ENCODE data around the gene TPST2. TPM values are rescaled to one million over a fixed set of nuclear protein-coding genes. Genes with fewer than 3 reads are reported as not detected.

The TPST2 gene
- total and polyA plus RNA-seq, 2 experiments from 2014 or later = 35.1 to 58.3 TPM

DNA sequence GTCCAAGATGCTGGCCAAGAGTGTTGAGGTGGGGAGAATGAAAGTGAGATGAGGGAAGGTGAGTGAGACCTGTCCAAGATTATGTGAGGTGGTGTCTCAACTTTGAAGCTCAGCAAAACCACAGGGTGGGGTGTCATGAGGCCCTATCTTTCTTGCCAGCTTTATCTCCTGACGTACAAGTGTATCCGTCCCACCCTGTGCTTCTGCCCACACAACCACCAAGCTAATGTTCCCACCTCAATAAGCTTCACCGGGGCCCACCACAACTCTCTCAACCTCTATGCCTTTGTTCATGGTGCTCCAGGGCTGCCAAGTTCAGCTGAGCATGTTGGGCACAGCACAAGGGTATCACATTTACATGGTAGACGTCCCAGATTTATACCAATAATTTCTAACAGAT is 7.1 kb upstream of the TPST2 start:
- Histone ChIP-seq H3K4me1 (ENCODE audit: insufficient read depth) (no peaks in the 10 kb centered on the region), H3K4me3 (no peak overlapping the region), H3K36me3 (ENCODE audit: low read depth) (no peaks in the 10 kb centered on the region), H3K9me2 (ENCODE audit: insufficient read depth) (no peaks in the 10 kb centered on the region), H3K9ac (no peak overlapping the region), H3K27ac (no peak overlapping the region), H4K20me1 (ENCODE audit: insufficient read depth) (no peaks in the 10 kb centered on the region), H3F3A (ENCODE audit: insufficient read depth) (no peaks in the 10 kb centered on the region), H3K4me2 (ENCODE audit: unreplicated experiment) (no peak overlapping the region), H3K79me2 (ENCODE audit: insufficient read depth) (no peaks in the 10 kb centered on the region), H3K9me3 (ENCODE audit: low read depth) (no peaks in the 10 kb centered on the region), H2AFZ (no peak overlapping the region), H3K27me3 (replicated peaks; ENCODE audit: insufficient read depth) (peaks cover 3% of the 10 kb centered on the region; the same call in 1 of the 2 replicates)
- no peak for DNase-seq
- 36 to 41% methylated on average over 4 of the region's 4 CpGs for WGBS, 2 experiments (ENCODE audit: low coverage in 1 of 2, low lambda C conversion rate in 2 of 2, missing lambda C conversion rate in 2 of 2)
- TF ChIP-seq EZH2 (IDR thresholded peaks at IDR 0.05; ENCODE audit: insufficient read depth, poor library complexity, severe bottlenecking) (no peak), EZH2phosphoT487 (IDR thresholded peaks at IDR 0.05; ENCODE audit: insufficient read depth, low read depth) (no peak)
- in situ Hi-C loops (cut with MboI) = no loop called here

- Histone ChIP-seq H3K4me1 (ENCODE audit: insufficient read depth) (peaks cover 4% of the 10 kb centered on the region; the same call in 1 of the 2 replicates), H3K27me3 (replicated peaks; ENCODE audit: insufficient read depth) (no peaks in the 10 kb centered on the region; the same call in 1 of the 2 replicates), H3K36me3 (ENCODE audit: low read depth) (no peaks in the 10 kb centered on the region), H3K27ac (no peak overlapping the region), H3K9me2 (ENCODE audit: insufficient read depth) (no peaks in the 10 kb centered on the region), H4K20me1 (ENCODE audit: insufficient read depth) (no peaks in the 10 kb centered on the region), H3K4me2 (ENCODE audit: unreplicated experiment) (no peak overlapping the region), H3K9ac (no peak overlapping the region), H3F3A (ENCODE audit: insufficient read depth) (no peaks in the 10 kb centered on the region), H3K79me2 (ENCODE audit: insufficient read depth) (peaks cover 9% of the 10 kb centered on the region), H2AFZ (no peak overlapping the region), H3K9me3 (ENCODE audit: low read depth) (no peaks in the 10 kb centered on the region), H3K4me3 (no peak overlapping the region)
- DNase-seq = no peak
- WGBS, 2 experiments (ENCODE audit: low coverage in 1 of 2, low lambda C conversion rate in 2 of 2, missing lambda C conversion rate in 2 of 2) = 81 to 88% methylated on average over 1 of the region's 1 CpG
- TF ChIP-seq EZH2phosphoT487 (IDR thresholded peaks at IDR 0.05; ENCODE audit: insufficient read depth, low read depth) (no peak), EZH2 (IDR thresholded peaks at IDR 0.05; ENCODE audit: insufficient read depth, poor library complexity, severe bottlenecking) (no peak)
- in situ Hi-C loops (cut with MboI) = no loop called here
Observed at GRCh38 chr22:26593763-26594162, 3.8 kb upstream of the TPST2 start.

DNA sequence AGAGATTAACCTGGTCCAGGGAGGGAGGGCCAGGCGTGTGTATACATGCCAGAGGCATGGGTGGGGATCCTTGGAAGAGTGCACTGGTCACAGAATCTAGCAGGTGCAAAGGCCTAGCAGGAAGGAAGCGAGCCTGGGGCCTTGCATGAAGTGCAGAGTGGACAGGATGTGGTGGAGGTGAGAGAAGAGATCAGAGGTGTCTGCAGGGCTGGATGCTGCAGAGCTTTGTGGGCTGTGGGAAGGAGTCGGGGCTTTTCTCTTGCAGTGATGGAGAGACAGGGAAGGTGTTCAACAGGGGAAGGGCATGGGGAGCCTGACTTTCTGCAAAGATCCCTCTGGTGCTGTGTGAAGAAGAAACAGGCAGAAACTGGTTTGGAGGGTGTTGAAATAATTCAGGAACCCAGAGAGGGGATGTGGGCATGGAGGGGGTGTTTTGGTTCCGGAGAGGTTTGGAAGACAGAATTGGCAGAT is 2.5 kb upstream of the TPST2 start:
- WGBS, 2 experiments (ENCODE audit: low coverage in 1 of 2, low lambda C conversion rate in 2 of 2, missing lambda C conversion rate in 2 of 2) = 62 to 79% methylated on average over 4 of the region's 4 CpGs
- Histone ChIP-seq H3K36me3 (ENCODE audit: low read depth) (no peaks in the 10 kb centered on the region), H2AFZ (no peak overlapping the region), H3K9me2 (ENCODE audit: insufficient read depth) (no peaks in the 10 kb centered on the region), H3K4me2 (ENCODE audit: unreplicated experiment) (no peak overlapping the region), H3K4me3 (no peak overlapping the region), H3F3A (ENCODE audit: insufficient read depth) (no peaks in the 10 kb centered on the region), H4K20me1 (ENCODE audit: insufficient read depth) (no peaks in the 10 kb centered on the region), H3K9me3 (ENCODE audit: low read depth) (no peaks in the 10 kb centered on the region), H3K9ac (no peak overlapping the region), H3K4me1 (ENCODE audit: insufficient read depth) (peaks cover 4% of the 10 kb centered on the region; the same call in 1 of the 2 replicates), H3K27ac (no peak overlapping the region), H3K79me2 (ENCODE audit: insufficient read depth) (peaks cover 22% of the 10 kb centered on the region), H3K27me3 (replicated peaks; ENCODE audit: insufficient read depth) (no peaks in the 10 kb centered on the region; the same call in 1 of the 2 replicates)
- in situ Hi-C loops (cut with MboI) = no loop called here
- no peak for DNase-seq
- TF ChIP-seq EZH2phosphoT487 (IDR thresholded peaks at IDR 0.05; ENCODE audit: insufficient read depth, low read depth) (no peak), EZH2 (IDR thresholded peaks at IDR 0.05; ENCODE audit: insufficient read depth, poor library complexity, severe bottlenecking) (no peak)

GRCh38 chr22:26589367-26589844 is 526 bp downstream of the TPST2 start:
- no peaks in the 10 kb centered on the region for H3K36me3 ChIP-seq (ENCODE audit: low read depth)
- peak overlapping the region; percentile 83 for H3K4me2 ChIP-seq (ENCODE audit: unreplicated experiment)
- H4K20me1 ChIP-seq (ENCODE audit: insufficient read depth) = no peaks in the 10 kb centered on the region
- WGBS, 2 experiments (ENCODE audit: low coverage in 1 of 2, low lambda C conversion rate in 2 of 2, missing lambda C conversion rate in 2 of 2) = 0 to 1% methylated on average over 22 to 44 of the region's 44 CpGs
- peak overlapping the region; percentile 86 for H3K9ac ChIP-seq
- peak overlapping the region; percentile 28 for H3K27ac ChIP-seq
- no peaks in the 10 kb centered on the region for H3K9me3 ChIP-seq (ENCODE audit: low read depth)
- peak overlapping the region; percentile 78 for H2AFZ ChIP-seq
- in situ Hi-C loops (cut with MboI) = no loop called here
- H3K27me3 ChIP-seq (replicated peaks; ENCODE audit: insufficient read depth) = no peaks in the 10 kb centered on the region; the same call in 1 of the 2 replicates
- H3F3A ChIP-seq (ENCODE audit: insufficient read depth) = peaks cover 17% of the 10 kb centered on the region
- H3K4me1 ChIP-seq (ENCODE audit: insufficient read depth) = peaks cover 16% of the 10 kb centered on the region
- TF ChIP-seq EZH2phosphoT487 (IDR thresholded peaks at IDR 0.05; ENCODE audit: insufficient read depth, low read depth) = no peak
- peak overlapping the region; percentile 89 for H3K4me3 ChIP-seq
- H3K79me2 ChIP-seq (ENCODE audit: insufficient read depth) = peaks cover 39% of the 10 kb centered on the region
- peak; percentile 61 for DNase-seq
- H3K9me2 ChIP-seq (ENCODE audit: insufficient read depth) = no peaks in the 10 kb centered on the region

Measured in GM23248 (cell line).